GM18498 (cell line): ENCODE data around the gene TNRC6A.

Experiments used
- ATAC-seq: cut with Tn5 transposase; IDR thresholded peaks from one replicate; pipeline ENCODE4 v1.9.1; 2021; ENCODE audit warnings: mild to moderate bottlenecking, moderate library complexity; ENCODE audit not compliant: unreplicated experiment

The TNRC6A gene

DNA sequence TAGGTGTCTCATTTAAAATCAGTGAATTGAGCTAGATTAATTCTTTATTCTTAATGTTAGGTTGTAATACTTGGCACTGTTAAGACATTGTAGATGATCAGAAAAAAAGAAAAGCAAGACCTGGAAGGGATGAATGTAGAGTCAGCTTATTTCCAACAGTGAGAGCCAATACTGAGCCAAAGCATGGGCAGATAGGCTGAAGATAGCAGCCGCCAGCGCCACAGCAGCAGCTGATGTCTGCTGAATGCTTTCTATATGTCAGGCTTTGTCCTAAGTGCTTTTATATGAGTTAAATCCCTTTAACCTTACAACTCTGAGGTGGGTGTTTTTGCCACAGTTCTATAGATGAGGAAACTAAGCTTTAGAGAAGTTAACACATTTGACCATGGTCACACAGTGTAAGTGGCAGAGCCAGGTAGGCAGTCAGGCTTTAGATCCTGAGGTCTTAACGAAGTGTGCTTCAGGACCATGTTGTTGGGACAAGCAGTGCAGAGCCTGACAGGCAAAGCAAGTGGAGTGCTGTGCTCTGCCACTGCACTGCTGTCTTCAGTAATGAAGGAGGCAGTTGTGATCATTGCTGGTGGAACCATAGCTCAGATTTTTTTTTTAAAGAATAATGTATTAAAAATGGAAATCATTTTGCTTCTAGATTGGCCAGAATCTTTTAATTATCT is 25.9 kb downstream of the TNRC6A start:
- no peak for ATAC-seq

DNA sequence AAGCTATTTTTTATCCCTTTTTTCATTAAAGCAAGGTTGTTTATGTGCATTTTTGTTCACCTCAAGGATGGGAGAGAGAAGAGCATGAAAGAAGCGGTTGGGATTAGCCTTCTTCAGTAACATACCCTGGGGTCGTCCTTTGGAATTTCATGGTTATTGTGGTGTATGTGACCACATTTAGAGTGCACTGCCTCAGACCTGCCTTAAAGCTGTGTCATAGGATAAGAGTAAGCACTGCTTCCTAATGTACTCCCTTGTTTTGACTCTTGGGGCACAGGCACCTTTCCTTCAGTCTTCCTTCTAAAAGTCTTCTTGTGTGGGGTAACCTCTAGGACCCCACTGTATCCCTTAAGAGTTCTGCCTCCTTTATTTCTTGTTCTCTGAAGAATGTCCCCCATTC is 28.9 kb downstream of the TNRC6A start:
- no peak for ATAC-seq

DNA sequence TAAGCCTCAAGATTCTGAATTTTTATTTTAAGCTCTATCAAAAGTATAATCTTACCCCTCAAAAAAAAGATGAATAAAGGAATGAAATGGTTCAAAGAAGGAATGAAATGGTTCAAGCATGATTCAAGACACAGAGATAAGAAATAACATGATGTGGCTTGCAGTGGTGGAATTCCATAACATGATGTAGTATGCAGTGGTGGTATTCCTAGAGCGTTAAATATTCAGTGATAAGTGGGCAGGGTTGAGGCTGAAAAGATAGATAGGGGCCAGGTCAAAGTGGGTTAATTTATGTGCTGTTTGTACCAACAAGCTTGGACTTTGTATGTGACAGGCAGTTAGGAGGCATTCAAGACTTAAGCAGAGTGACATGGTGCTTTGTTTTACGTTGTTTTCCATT is 29.6 kb downstream of the TNRC6A start:
- ATAC-seq, result no peak

DNA sequence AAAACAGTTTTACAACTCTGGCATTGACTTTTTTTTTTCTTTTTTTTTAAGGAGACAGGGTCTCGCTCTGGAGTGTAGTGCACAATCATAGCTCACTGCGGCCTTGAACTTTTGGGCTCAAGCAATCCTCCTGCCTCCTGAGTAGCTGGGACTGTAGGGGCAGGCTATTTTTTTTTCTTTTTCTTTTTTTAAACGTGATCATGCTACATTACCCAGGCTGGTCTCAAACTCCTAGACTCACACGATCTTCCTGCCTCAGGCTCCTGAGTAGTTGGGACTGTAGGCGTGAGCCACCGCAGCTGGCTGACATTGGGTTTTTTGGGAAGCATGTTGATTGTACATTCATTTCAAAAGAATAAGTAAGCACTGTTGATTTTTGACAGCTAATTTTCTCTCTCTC is 32.1 kb downstream of the TNRC6A start:
- ATAC-seq, result no peak

DNA sequence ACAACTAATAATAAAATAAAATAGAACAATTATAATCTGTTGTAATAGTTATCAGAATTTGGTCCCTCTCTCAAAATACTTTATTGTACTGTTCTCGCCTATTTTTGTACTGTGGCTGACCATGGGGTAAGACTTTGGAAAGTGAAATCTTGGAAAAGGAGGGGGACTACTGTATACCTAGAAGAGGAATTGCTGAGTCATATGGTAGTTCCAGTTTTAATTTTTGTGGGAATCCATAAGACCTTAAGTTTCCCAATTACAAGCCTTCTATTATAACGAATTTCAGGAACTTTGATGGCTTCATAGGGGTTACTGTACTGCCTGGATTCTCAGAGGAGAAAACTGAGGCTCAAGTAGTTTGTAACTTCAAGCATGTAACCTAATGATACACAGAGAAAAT is 35.5 kb downstream of the TNRC6A start:
- no peak for ATAC-seq

DNA sequence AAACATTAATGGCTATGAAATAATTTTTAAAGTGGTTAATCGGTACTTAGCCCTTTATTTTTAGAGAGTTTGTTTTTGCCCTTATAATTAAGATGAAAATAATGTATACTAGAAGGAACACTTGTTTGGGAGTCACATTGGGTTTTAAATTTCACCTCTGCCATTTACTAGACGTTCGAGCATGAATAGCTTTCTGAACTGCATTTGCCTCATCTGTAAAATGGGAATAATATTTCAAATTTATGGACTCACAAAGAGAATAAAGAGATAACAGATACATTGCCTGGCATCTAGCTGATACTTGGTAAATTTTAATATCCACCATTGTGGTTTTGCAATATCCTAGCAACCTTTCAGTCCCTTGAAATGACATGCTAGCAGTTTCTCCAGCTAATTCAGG is 36.6 kb downstream of the TNRC6A start:
- ATAC-seq, result no peak

DNA sequence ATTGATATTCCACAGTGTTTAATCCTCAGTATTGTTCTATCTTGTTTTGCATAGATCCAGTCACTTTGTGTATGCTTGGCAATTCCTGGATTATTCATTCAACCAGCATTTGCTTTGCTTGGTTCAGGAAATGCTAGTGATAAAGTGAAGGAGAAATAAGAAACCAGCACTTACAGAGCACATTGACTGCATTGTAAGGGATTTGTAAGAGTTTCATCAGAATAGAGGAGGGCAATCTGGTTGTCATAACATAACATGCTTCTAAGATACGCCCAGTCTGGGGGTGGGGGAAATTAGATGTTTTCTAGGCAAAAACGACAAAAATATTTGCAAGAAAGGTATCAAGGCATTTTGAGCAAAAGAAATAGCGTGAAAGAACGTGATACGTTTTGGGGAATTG is 40.4 kb downstream of the TNRC6A start:
- no peak for ATAC-seq

DNA sequence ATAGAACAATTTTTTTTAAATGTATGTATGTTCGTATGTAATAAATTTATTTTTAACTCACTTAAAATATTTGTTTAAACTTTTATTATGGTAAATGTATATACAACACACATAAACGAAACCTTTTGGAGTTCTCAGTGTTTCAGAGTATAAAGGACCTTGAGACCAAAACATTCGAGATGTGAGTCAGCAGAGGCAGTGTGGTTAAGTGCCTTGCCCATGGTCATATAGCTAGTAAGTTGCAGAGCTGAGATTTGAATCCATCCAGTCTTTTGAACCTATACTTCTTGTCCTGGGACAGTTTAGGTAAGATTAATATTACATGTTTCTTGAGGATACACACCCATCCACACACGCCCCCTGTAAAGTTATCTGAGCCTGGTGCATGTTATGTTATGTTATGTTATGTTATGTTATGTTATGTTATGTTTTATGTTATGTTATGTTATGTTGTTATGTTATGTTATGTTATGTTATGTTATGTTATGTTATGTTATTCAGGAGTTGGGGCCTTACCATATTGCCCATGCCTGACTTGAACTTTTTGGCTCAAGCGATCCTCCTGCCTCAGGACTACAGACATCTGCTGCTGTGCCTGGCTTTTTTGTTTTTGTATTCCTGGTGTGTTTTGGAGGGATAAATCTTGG is 41.8 kb downstream of the TNRC6A start:
- ATAC-seq, result no peak

DNA sequence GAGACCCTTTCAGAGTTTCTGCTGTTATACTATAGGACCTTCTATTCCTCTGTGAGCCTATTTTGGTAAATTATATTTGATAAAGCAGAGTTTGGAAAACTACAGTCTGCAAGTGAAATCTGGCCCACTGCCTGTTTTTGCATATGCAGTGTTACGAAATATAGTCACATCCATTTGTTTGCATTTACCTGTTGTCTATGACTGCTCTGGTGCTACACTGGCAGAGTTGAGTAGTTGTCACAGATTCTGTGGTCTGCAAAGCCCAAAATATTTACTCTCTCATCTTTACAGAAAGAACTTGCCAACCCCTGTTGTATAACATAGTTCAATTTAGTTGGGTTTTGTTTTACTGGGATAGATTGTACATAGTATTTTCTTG is 42.3 kb downstream of the TNRC6A start:
- no peak for ATAC-seq

DNA sequence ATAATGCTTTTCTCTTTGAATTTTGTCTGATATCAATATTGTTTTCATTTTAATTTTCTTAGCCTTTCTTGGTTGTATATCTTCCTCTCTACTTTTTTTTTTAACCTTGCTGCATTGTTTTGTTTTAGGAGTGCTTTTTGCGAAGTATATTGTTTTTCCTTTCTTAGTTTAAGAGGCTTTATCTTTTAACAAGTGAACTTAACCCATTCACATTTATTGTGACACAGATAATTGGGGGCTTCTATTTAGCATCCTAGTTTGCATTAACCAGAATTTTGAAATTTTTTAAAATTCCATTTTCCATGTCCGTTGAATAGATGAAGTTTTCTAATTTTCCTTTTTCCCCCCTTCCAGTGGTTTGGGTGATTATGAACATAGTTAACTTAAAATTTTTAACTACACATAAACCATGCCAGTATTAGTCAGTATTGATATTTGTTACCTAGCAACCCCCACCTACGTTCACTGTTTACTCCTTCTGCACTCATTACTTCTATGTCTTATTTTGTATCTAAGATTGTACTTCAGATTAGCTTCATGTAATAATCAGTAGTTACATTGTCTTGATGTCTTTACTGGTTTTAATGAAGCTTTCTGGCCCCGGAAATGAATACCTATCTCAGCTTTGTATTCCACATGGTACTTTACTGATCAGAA is 44.4 kb downstream of the TNRC6A start:
- no peak for ATAC-seq

DNA sequence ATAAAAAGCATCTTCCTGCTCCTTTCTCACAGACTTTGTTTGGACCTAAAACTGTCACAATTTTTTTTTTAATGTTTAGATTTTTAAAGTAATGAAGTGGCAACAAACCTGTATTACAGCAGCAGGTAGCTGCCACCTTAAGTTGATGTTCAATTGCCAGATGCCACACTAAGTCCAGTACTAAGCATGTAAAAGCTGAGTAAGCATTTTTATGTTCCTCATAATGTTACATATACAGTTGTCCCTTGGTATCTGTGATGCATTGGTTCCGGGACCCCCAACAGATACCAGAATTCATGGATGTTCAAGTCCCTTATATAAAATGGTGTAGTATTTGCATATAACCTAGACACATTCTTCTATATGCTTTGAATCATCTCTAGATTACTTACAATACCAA is 45.1 kb downstream of the TNRC6A start:
- ATAC-seq, result no peak

DNA sequence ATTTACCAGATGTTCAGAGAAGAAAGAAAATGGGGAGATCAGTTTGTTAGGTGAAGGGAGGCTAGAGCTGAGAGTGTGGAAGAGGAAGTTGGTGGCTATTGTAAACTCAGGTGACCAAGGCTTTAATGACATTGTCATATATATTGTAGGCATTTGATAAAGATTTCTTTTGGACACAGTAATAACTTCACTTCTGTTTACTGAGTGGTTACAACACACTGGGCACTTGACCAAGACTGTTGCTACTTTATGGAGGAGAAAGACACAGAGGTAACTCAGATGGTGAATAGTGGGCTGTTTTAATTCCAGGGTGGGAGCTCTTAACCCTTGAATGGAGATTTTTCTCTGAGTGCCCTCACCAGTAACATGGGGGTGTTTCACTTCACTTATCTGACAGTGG is 46.0 kb downstream of the TNRC6A start:
- no peak for ATAC-seq

DNA sequence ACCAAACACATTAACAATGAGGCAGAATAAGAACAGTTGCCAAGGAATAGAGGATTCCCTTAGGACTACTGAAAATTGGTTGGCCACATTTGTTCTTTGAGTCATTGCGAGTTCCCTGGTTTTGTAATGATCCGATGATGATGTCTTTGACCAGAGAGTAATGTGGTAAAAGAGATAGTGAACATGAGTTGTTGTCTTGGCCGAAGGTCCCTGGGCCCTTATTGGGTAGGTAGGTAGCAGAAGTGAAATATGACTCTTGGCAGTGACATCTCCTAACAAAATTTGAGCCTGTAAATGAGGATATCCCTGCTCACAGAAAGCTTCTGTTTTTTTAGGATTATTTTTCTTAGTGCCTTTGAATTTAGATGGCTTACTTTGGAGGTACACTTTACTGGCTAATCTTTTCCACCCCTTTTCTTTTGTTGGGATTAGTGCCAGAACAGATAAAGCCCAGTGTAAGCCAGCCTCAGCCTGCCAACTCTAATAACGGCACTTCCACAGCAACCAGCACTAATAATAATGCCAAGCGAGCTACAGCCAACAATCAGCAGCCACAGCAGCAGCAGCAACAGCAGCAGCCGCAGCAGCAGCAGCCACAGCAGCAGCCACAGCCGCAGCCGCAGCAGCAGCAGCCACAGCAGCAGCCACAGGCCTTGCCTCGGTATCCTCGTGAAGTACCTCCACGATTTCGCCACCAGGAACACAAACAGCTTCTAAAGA is 47.2 kb downstream of the TNRC6A start:
- no peak for ATAC-seq

DNA sequence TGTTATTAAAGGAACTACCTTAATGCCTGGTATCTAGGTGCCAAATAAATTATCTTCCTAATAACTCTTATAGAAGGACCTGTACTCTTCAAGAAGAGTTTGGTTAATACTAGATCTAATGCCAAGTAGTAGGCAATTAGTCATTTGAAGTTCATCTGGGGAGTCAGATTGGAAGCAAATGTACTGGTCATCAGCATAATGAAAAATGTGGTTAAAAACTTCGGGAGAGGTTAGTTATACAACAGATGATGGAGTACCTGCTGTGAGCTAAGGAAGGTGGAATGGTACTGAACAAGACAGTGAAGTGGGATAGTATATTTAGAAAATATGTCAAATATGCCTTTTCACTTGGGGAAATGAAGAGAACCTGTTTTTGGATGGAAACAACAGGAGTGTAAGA is 49.2 kb downstream of the TNRC6A start:
- no peak for ATAC-seq

DNA sequence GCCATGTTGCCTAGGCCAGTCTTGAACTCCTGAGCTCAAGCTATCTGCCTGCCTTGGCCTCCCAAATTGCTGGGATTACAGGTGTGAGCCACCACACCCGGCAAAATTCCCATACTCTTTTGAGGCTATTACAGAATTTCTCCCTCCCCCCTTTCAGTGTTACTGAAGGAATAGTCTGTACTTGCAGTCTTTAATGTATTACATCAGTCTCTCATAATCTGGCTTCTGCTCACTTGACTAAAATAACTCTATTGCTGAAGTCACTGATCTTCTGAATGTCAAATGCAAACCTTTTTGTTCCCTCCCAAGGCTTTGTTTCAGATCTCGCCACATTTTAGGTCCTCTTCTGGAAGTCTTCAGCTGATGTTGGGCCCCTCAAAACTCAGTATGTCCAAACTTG is 51.8 kb downstream of the TNRC6A start:
- ATAC-seq, result no peak

DNA sequence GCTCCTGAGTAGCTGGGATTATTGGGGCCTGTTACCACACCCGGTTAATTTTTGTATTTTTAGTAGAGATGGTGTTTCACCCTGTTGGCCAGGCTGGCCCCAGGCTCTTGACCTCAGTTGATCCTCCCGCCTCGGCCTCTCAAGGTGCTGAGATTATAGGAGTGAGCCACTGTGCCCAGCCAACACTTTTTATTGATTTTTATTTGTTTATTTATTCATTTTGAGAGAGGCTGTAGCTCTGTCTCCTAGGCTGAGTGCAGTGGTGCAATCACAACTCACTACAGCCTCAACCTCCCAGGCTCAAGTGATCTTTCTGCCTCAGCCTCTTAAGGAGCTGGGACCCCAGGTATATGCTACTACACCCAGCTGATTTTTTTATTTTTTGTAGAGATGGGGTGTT is 54.7 kb downstream of the TNRC6A start:
- no peak for ATAC-seq

DNA sequence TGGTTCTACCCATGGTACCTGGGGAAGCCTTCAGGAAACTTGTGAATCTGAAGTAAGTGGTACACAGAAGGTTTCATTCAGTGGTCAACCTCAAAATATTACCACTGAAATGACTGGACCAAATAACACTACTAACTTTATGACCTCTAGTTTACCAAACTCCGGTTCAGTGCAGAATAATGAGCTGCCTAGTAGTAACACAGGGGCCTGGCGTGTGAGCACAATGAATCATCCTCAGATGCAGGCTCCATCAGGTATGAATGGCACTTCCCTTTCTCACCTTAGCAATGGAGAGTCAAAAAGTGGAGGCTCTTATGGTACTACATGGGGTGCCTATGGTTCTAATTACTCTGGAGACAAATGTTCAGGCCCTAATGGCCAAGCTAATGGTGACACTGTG is 60.4 kb downstream of the TNRC6A start:
- no peak for ATAC-seq

DNA sequence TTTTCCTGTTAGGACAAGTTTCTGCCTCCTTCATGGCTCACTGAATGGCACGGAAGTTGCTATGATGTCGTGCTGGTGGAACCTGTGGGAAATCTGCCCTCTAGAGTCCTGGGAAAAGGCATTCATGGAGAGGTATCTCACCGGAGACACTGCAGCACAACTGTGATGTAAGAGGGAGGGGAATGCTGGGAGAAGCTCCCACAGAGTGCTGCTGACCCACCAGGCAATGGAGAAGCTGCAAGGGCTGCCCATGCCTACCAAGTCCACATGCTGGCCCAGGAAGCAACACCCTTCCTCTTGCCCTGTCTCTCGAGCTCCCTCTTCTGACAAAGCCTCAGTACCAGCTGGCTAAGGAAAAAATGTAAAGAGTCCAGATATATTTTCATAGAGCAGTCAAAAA is 71.1 kb downstream of the TNRC6A start:
- no peak for ATAC-seq

DNA sequence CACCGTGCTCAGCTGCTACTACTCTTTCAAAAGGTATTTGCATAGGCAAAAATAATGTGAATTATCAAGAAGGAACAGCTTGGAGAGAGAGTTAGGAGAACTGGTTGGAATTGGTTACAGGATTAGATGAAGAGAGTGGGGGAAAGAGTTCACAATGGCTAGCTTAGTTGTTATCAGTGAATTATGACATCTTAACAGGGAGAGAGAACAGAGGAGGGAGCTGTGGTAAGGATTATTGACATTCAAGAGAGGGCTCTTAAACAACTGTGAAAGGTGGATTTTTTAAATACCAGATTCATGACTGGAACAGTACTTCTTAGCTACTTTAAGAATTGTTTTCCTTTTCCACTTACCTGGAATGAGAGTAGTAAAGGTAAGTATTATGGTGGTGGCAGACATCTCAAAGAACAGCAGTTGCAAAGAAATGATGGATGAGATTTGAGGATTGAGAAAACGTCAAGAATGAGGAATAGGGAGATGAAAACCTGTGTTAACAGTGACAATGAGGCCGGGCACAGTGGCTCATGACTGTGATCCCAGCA is 72.4 kb downstream of the TNRC6A start:
- no peak for ATAC-seq

DNA sequence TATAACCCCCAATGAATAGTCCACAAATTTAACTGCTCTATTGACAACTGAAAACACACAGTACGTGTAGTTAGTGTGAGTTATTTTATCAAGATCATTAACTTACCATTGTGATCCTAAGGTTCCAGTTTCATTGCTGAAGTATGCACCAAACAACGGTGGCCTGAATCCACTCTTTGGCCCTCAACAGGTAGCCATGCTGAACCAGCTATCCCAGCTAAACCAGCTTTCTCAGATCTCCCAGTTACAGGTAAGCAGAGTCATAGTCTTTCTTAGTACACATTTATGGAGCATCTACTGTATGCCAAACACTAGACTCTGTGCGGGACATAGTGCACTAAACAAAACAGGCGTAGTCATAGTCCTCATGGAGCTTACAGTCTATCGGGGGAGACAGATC is 76.0 kb downstream of the TNRC6A start:
- no peak for ATAC-seq

DNA sequence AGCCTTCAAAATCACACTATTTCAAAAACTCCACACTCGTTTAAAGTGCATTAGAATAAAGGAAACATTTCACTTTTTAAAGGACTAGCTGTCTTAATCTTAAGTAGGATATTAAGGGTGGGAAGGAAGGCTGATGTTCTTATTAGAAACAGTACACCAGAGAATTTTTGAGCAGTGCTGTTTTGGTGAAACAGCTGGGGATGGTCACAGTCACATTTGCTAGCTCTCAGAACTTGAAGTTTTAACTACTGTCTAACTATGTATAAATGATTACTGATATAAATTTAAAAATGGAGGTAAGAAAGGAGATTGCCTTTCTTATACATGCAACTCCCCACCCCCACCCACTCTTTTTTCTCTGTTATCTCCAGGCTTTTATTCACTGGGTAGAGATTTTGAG is 77.8 kb downstream of the TNRC6A start:
- ATAC-seq, result no peak
